ENCODE data around the gene MVB12B. TPM values are rescaled to one million over a fixed set of nuclear protein-coding genes. Genes with fewer than 3 reads are reported as not detected.

The MVB12B gene
- total and polyA plus RNA-seq, 2 donors = 12.2 to 13.5 TPM

DNA sequence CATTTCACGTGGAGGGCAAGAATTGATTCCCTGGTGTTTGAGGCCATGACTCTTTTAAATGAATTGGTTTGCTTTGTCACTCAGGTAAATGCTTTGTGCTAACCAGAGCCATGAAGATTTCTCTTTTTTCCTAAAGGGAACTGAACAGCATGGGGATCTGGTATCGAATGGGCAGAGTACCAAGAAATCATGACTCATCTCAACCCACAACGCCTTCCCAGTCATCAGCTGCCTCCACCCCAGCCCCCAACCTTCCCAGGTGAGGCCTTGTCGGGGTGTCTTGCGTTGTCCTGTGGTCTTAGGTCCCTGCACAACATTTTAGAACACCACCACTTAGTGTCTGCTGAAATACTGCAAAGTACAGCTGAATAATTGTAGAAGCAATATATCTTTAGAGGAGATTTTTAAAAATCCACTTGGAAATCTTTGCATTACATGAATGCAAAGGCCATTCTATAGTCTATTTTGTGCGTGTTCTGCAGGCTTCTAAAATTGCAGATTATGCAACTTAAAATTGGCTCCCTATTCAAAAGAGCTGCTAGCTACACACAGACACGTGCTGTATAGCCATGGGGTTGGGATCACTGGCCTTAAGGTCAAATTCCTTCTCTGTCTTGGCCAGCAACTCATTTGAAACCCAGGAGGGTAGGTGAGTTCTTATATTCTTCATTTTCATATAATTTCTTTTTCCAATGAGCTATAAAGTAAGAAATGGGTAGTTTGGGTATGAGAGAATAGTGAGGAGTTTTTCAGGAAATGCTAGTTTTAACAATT, 69.0 kb downstream of the MVB12B start:
- Histone ChIP-seq H3K4me1 (ENCODE audit: insufficient read depth) (peaks cover 4% of the 10 kb centered on the region), H3K36me3 (ENCODE audit: insufficient read depth) (no peaks in the 10 kb centered on the region), H3K27ac (ENCODE audit: low read depth) (no peak overlapping the region), H3K4me3 (ENCODE audit: low read depth, low read length) (no peak overlapping the region)
- no peak for DNase-seq (ENCODE audit: extremely low spot score)
- WGBS = 64% methylated on average over 7 of the region's 7 CpGs

- WGBS = 83% methylated on average over 5 of the region's 5 CpGs
- no peak for DNase-seq (ENCODE audit: extremely low spot score)
- peaks cover 4% of the 10 kb centered on the region for H3K4me1 ChIP-seq (ENCODE audit: insufficient read depth)
- no peaks in the 10 kb centered on the region for H3K36me3 ChIP-seq (ENCODE audit: insufficient read depth)
- H3K4me3 ChIP-seq (ENCODE audit: low read depth, low read length) = no peak overlapping the region
- no peak overlapping the region for H3K27ac ChIP-seq (ENCODE audit: low read depth)
These were observed 70.4 kb downstream of the MVB12B start for GRCh38 chr9:126397056-126397455.

- Histone ChIP-seq H3K4me1 (ENCODE audit: insufficient read depth) (no peaks in the 10 kb centered on the region), H3K27ac (ENCODE audit: low read depth) (no peak overlapping the region), H3K4me3 (ENCODE audit: low read depth, low read length) (no peak overlapping the region), H3K36me3 (ENCODE audit: insufficient read depth) (no peaks in the 10 kb centered on the region)
- DNase-seq (ENCODE audit: extremely low spot score) = no peak
- 20% methylated on average over 25 of the region's 25 CpGs for WGBS
These were observed 71.9 kb downstream of the MVB12B start for GRCh38 chr9:126398403-126399058.

GRCh38 chr9:126399251-126399650, 72.6 kb downstream of the MVB12B start:
- Histone ChIP-seq H3K4me1 (ENCODE audit: insufficient read depth) (no peaks in the 10 kb centered on the region), H3K27ac (ENCODE audit: low read depth) (no peak overlapping the region), H3K4me3 (ENCODE audit: low read depth, low read length) (no peak overlapping the region), H3K36me3 (ENCODE audit: insufficient read depth) (no peaks in the 10 kb centered on the region)
- 90% methylated on average over 8 of the region's 8 CpGs for WGBS
- DNase-seq (ENCODE audit: extremely low spot score) = no peak

- H3K36me3 ChIP-seq (ENCODE audit: insufficient read depth) = no peaks in the 10 kb centered on the region
- H3K27ac ChIP-seq (ENCODE audit: low read depth) = no peak overlapping the region
- no peaks in the 10 kb centered on the region for H3K4me1 ChIP-seq (ENCODE audit: insufficient read depth)
- WGBS = 94% methylated on average over 10 of the region's 10 CpGs
- DNase-seq (ENCODE audit: extremely low spot score) = no peak
- H3K4me3 ChIP-seq (ENCODE audit: low read depth, low read length) = no peak overlapping the region
These were observed 73.2 kb downstream of the MVB12B start for GRCh38 chr9:126399789-126400188.

DNA sequence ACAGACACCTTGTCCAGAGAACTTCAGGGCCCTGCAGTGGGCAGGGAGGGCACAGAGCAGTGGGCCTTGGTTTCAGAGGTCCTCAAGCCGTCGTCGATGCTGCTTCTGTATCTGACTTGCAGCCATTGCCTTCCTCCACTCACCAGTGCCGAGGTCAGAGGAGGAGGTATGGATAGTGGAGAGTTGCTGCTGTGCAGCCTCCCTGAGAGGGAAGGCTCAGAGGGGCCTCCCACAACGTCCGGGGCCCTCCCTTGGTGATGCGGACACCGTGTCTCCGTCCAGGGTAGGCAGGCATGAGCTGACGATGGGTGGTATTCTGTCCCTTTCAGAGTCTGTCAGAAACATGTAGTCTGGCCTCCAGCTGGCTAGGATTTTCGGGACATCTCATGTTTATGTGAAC, 73.9 kb downstream of the MVB12B start:
- DNase-seq (ENCODE audit: extremely low spot score) = no peak
- WGBS = 75% methylated on average over 11 of the region's 11 CpGs
- Histone ChIP-seq H3K36me3 (ENCODE audit: insufficient read depth) (no peaks in the 10 kb centered on the region), H3K4me1 (ENCODE audit: insufficient read depth) (no peaks in the 10 kb centered on the region), H3K27ac (ENCODE audit: low read depth) (no peak overlapping the region), H3K4me3 (ENCODE audit: low read depth, low read length) (no peak overlapping the region)

GRCh38 chr9:126401107-126401506, 74.5 kb downstream of the MVB12B start:
- WGBS = 72% methylated on average over 6 of the region's 6 CpGs
- Histone ChIP-seq H3K36me3 (ENCODE audit: insufficient read depth) (no peaks in the 10 kb centered on the region), H3K4me3 (ENCODE audit: low read depth, low read length) (no peak overlapping the region), H3K4me1 (ENCODE audit: insufficient read depth) (no peaks in the 10 kb centered on the region), H3K27ac (ENCODE audit: low read depth) (no peak overlapping the region)
- DNase-seq (ENCODE audit: extremely low spot score) = no peak

DNA sequence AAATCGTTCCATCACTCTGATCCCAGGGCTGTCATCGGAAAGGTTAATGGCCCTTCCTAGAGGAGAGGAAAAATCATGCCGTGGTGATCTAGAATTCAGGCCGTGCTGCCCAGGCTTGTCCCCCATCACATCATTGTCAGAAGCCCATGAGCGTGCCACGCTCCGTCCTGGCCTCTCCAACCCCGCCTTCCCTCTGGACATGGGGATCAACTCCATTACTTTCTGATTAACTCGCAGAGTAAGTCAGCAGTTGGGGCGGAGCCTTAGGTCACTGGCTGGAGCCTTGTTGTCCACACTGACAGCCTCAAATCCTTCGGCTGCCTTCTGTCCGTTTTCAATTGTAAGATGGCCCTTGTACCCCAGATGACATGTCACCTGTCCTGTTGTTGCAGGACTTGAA, 75.0 kb downstream of the MVB12B start:
- no peak for DNase-seq (ENCODE audit: extremely low spot score)
- Histone ChIP-seq H3K36me3 (ENCODE audit: insufficient read depth) (no peaks in the 10 kb centered on the region), H3K4me3 (ENCODE audit: low read depth, low read length) (no peak overlapping the region), H3K4me1 (ENCODE audit: insufficient read depth) (no peaks in the 10 kb centered on the region), H3K27ac (ENCODE audit: low read depth) (no peak overlapping the region)
- WGBS = 90% methylated on average over 12 of the region's 12 CpGs

DNA sequence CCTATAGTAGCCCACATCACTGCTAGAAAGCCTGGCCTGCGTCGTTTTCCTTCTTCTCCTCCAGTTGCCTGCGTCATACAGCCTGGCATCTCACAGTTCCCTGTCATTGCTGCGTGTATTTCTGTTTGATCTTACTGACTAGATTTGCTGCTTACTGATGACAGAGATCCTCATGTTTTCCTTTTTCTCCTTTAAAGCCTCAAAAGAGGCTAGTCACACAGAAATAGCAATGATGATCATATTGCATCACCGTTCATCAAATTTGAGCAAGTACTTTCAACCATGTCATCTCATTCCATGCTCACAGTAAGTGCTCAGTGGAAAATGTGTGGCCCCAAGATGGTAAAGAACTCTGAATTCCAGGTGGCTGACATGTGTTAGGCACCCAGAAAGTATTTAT, 76.8 kb downstream of the MVB12B start:
- 81% methylated on average over 5 of the region's 5 CpGs for WGBS
- no peaks in the 10 kb centered on the region for H3K36me3 ChIP-seq (ENCODE audit: insufficient read depth)
- no peak for DNase-seq (ENCODE audit: extremely low spot score)

GRCh38 chr9:126404459-126404858, 77.8 kb downstream of the MVB12B start:
- Histone ChIP-seq H3K27ac (ENCODE audit: low read depth) (no peak overlapping the region), H3K36me3 (ENCODE audit: insufficient read depth) (no peaks in the 10 kb centered on the region), H3K4me1 (ENCODE audit: insufficient read depth) (no peaks in the 10 kb centered on the region), H3K4me3 (ENCODE audit: low read depth, low read length) (no peak overlapping the region)
- no peak for DNase-seq (ENCODE audit: extremely low spot score)
- WGBS = 88% methylated on average over 14 of the region's 14 CpGs

More for the DNA sequence above, 76.8 kb downstream of the MVB12B start:
- Histone ChIP-seq H3K4me3 (ENCODE audit: low read depth, low read length) (no peak overlapping the region), H3K27ac (ENCODE audit: low read depth) (no peak overlapping the region), H3K4me1 (ENCODE audit: insufficient read depth) (no peaks in the 10 kb centered on the region)

GRCh38 chr9:126406075-126406667, 79.5 kb downstream of the MVB12B start:
- WGBS = 56% methylated on average over 10 of the region's 10 CpGs
- Histone ChIP-seq H3K4me1 (ENCODE audit: insufficient read depth) (no peaks in the 10 kb centered on the region), H3K4me3 (ENCODE audit: low read depth, low read length) (no peak overlapping the region), H3K36me3 (ENCODE audit: insufficient read depth) (no peaks in the 10 kb centered on the region), H3K27ac (ENCODE audit: low read depth) (no peak overlapping the region)
- DNase-seq (ENCODE audit: extremely low spot score) = no peak

DNA sequence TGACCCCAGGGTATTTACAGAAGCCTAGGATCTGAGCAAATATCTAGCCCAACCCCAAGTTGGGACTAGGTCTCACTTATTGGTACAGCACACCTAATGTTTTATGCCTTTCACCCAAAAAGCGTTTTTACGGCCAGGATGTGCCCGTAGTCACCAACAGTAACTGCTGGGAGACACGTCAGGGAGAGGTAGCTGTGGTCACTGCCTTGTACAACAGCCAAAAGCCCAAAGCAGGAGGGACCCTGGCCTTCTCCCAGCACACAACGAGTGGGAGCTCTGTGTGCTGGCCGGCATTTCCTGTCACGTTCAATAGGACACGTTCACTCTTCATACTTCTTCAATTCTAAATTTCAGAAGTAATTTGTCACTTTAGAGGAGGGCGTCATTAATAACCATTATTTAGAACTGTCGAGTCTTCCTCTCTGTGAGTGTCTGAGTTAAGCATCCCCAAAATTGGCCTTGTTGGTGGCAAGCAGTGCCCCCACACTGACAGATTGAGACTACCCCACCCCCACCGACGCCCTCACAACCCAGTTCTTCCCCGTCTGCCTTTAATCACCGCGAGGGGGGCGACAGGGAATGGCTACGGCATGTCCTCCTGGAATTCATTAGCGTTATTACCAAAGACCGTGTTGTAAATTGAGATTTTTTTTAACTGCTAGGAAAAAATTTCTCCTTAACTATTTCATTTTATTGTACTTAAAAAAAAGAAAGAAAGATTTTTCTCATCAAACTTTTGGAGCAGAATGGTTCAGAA, 80.7 kb downstream of the MVB12B start:
- Histone ChIP-seq H3K4me3 (ENCODE audit: low read depth, low read length) (no peak overlapping the region), H3K4me1 (ENCODE audit: insufficient read depth) (no peaks in the 10 kb centered on the region), H3K36me3 (ENCODE audit: insufficient read depth) (no peaks in the 10 kb centered on the region), H3K27ac (ENCODE audit: low read depth) (no peak overlapping the region)
- 61% methylated on average over 19 of the region's 19 CpGs for whole genome bisulfite sequencing
- DNase-seq (ENCODE audit: extremely low spot score) = no peak

GRCh38 chr9:126408004-126408403, 81.4 kb downstream of the MVB12B start:
- Histone ChIP-seq H3K4me1 (ENCODE audit: insufficient read depth) (no peaks in the 10 kb centered on the region), H3K36me3 (ENCODE audit: insufficient read depth) (no peaks in the 10 kb centered on the region), H3K4me3 (ENCODE audit: low read depth, low read length) (no peak overlapping the region), H3K27ac (ENCODE audit: low read depth) (no peak overlapping the region)
- no peak for DNase-seq (ENCODE audit: extremely low spot score)
- 92% methylated on average over 10 of the region's 10 CpGs for WGBS

Data from urinary bladder (tissue), 4 donors.